ENCODE results near the gene CES2.
A peak's percentile ranks its signal among the peaks of the same experiment; 100 is the strongest.
"Not testable (repeated sequence)": the region's sequence is repeated elsewhere in the genome, so short reads cannot be mapped to it uniquely, and the experiment has no call there.

Gene CES2

DNA sequence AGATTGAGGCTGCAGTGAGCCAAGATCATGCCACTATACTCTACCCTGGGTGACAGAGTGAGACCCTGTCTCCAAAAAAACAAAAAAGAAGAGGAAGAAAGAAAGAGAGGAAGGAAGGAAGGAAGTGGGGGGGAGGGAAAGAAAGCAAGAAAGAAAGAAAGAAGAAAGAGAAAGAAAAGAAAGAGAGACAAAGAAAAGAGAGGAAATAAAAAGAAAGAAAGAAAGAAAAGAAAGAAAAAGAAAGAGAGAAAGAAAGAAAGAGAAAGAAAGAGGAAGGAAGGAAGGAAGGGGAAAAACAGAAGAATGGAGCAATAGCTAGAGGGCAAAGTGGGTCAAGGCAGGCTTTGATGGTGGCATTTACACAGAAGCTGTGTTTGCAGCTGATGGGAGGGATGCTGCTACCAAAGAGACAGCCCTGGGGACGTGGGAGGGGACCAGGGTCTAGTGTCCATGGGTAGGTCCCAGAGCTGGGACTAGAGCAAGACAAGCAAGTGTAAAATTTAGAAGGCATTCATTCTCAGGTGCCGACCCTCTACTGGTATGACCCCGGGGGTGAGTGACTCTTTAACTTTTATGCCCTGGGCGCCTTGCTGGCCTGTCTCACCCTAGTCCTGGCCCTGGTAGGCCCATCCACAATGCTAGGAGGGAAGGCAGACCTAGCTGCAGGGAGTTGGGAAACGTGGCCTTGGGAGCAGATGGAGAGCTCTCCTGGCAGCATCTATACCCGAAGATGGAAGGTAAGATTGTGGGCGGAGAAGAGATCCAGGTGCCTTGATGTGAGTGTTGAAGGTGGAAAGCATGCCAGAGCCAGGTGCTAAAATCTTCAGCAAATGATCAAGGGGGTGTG is 23.8 kb downstream of the CES2 start:
- no peak for DNase-seq

DNA sequence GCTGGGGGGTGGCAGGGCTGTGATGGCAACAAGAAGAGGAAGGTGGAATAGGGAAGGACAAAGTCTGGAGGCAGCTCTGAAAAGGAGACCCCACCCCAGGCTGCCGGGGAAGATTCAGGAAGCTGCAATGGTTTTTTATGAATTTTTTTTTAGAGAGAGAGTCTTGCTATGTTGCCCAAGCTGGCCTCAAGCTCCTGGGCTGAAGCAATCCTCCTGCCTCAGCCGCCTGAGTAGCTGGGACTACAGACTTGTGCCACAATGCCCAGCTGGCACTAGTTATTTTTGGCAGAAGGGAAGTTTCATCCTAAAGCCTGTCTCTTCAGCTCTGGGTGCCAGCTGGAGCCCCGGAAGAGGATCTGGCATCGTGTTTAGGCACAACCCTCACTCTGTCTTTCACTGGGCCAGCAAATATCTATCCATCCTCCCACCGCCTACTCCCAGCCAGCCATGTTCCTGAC is 24.4 kb downstream of the CES2 start:
- no peak for DNase-seq

DNA sequence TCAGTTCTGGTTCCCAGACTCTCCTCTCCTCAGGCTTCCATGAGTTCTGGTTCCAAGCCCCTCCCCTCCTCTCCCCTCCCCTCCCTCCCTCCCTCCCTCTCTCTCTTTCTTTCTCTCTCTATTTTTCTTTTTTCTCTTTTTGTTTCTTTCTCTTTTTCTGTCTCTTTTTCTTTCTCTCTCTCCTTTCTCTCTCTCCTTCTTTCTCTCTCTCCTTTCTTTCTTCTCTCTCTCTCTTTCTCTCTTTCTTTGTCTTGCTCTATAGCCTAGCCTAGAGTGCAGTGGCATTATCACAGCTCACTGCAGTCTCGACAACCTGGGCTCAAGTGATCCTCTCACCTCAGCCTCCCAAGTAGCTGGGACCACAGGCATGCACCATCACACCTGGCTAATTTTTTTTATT is 25.0 kb downstream of the CES2 start:
- DNase-seq: no peak

DNA sequence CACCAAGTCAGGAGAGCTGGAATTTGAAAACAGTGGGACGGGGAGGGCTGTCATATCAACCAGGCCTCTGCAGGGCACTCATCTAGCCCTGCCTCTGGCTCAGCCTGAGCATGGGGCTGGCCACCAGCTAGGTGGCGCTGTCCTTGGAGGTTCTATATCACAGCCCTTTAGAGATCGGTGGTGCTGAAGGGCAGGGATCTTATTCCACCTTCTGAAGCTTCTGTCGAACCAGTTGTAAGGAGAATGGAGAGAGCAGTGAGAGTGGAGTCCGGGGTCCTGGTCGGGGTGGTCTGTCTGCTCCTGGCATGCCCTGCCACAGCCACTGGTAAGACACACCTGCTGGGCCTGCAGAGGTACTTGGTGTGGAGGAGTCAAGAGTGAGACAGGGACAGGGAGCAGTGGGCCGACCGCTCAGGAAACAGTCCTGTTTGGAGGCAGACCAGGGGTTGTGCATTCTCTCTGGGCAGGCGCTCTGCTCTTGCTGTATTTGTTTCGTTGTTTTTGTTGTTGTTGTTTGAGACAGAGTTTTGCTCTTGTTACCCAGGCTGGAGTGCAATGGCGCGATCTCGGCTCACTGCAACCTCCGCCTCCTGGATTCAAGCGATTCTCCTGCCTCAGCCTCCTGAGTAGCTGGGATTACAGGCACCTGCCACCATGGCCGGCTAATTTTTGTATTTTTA is 25.9 kb downstream of the CES2 start, which contains the start of gene CES3:
TSS of gene CES3 (plus strand) at position 202 of the 680 bp plus-strand sequence. CDS start at position 244, 42 bp downstream.
- DNase-seq: peak; percentile 71

DNA sequence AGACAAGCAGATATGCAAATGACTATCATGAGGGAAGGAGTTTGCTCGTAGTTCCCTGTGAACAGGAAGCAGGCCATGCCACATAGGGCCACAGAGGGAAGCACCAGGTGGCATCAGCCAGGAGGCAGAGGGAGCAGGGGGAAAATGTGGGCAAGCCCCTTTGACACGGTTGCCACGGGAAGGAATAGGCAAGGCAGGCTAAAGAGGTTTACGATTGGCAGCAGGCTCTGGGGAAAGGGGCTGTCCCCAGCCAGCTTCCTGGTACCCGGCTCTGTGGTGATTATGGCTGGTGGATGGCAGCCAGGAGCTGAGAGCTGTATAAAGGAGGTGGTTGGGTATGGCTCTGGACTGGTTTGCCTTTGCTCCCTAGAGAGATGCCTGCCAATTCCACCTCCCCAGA is 26.6 kb downstream of the CES2 start:
- no peak for DNase-seq

DNA sequence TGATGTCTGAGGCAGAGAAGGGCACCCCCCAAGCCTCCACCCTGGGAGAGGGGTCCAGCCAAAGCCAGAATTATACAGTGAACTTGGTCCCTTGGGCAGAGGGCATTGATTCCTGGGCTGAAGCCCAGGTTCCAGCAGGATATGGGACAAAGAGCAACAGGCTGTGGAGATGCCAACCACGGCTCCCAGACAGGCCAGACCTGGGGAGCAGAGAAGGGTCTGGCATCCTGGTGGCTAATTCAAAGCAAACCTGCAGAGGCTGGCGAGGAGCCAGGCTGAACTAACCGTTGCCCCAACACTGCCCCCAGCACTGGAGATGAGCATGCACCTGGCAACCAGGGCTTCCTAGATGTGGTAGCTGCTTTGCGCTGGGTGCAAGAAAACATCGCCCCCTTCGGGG is 28.7 kb downstream of the CES2 start:
- no peak for DNase-seq

DNA sequence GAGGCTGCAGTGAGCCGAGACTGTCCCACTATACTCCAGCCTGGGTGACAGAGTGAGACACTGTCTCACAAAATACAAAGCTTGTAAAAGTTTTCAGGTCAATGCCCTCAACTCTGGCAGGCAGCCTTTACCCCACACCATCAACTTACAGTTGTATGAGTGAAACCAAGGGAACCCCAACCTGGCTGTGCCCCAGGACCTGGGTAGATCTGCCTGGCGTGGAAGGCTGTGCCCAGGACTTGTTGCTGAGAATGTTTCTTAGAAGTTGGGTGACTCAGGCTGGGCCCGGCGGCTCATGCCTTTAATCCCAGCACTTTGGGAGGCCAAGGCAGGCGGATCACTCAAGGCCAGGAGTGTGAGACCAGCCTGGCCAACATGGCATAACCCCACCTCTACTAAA is 33.5 kb downstream of the CES2 start:
- DNase-seq: no peak

DNA sequence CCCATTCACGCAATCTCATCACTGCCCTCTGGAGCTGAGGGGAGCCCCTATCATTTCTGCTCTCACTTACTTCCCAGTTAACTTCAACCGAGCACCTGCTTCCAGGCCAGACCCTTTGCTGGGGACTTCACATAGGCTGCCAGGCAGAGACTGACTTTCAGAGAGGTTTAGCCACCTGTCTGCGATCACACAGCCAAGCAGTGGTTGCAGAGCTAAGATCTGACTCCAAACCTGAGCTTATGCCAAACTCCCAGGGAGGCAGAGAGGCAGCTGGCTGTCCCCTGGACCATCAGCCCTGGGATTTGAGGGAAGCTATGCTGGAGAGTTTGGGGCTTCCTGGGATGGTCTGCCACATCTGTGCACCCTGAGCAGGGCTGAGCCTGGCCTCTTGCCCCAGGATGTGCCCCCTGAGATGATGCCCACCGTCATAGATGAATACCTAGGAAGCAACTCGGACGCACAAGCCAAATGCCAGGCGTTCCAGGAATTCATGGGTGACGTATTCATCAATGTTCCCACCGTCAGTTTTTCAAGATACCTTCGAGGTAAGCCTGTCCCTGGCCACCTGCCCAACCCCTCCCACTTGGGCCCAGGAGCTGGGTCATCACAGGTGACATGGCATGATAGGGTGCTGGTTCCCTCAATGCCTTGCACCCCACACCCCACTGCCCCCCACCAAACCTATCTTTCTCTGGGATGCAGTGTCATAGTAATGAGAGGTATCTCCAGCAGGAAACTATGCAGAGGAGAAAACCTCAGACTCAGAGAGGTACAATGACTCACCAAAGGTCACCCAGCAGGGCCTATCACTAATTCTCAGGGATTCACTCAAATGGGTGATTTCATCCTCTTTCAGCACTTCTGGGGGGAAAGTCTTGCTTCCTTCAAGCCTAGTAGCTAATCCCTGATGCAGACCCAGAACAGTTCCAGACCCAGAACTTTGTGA is 35.7 kb downstream of the CES2 start:
- no peak for DNase-seq

DNA sequence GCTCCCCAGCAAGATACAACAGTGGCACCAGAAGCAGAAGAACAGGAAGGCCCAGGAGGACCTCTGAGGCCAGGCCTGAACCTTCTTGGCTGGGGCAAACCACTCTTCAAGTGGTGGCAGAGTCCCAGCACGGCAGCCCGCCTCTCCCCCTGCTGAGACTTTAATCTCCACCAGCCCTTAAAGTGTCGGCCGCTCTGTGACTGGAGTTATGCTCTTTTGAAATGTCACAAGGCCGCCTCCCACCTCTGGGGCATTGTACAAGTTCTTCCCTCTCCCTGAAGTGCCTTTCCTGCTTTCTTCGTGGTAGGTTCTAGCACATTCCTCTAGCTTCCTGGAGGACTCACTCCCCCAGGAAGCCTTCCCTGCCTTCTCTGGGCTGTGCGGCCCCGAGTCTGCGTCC is 37.7 kb downstream of the CES2 start:
- DNase-seq: no peak

DNA sequence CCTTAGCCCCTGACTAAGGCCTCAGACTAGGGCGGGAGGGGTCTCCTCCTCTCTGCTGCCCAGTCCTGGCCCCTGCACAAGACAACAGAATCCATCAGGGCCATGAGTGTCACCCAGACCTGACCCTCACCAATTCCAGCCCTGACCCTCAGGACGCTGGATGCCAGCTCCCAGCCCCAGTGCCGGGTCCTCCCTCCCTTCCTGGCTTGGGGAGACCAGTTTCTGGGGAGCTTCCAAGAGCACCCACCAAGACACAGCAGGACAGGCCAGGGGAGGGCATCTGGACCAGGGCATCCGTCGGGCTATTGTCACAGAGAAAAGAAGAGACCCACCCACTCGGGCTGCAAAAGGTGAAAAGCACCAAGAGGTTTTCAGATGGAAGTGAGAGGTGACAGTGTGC is 38.4 kb downstream of the CES2 start:
- no peak for DNase-seq

DNA sequence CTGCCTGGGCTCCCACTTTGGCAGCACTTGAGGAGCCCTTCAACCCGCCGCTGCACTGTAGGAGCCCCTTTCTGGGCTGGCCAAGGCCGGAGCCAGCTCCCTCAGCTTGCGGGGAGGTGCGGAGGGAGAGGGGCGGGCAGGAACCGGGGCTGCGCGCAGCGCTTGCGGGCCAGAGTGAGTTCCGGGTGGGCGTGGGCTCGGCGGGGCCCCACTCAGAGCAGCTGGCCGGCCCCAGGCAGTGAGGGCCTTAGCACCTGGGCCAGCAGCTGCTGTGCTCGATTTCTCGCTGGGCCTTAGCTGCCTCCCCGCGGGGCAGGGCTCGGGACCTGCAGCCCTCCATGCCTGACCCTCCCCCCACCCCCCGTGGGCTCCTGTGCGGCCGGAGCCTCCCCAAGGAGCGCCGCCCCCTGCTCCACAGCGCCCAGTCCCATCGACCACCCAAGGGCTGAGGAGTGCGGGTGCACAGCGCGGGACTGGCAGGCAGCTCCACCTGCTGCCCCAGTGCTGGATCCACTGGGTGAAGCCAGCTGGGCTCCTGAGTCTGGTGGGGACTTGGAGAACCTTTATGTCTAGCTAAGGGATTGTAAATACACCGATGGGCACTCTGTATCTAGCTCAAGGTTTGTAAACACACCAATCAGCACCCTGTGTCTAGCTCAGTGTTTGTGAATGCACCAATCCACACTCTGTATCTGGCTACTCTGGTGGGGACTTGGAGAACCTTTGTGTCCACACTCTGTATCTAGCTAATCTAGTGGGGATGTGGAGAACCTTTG is 39.0 kb downstream of the CES2 start:
- DNase-seq: not testable (repeated sequence)

DNA sequence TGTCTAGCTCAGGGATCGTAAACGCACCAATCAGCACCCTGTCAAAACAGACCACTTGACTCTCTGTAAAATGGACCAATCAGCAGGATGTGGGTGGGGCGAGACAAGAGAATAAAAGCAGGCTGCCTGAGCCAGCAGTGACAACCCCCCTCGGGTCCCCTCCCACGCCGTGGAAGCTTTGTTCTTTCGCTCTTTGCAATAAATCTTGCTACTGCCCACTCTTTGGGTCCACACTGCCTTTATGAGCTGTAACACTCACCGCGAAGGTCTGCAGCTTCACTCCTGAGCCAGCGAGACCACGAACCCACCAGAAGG is 39.6 kb downstream of the CES2 start:
- DNase-seq: peak; percentile 61

DNA sequence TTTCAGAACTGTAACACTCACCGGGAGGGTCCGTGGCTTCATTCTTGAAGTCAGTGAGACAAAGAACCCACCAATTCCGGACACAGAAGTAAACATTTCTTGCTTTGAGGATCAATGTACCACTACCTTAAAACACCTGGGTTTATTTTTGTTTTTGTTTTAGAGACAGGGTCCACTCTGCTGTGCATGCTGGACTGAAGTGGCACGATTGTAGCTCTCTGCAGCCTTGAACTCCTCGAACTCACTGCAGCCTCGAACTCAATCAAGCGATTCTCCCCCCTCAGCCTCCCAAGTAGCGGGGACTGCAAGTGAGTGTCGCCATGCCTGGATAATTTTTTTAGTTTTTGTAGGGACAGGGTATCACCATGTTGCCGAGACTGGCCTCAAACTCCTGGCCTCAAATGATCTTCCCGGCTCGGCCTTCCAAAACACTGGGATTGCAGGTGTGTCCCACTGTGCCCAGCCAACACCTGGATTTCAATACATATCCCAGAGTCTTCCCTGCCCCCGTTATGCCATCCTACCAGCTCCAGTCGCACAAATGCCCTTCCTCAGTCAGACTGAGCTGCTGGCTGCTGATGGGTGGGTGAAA is 40.1 kb downstream of the CES2 start:
- DNase-seq: no peak

DNA sequence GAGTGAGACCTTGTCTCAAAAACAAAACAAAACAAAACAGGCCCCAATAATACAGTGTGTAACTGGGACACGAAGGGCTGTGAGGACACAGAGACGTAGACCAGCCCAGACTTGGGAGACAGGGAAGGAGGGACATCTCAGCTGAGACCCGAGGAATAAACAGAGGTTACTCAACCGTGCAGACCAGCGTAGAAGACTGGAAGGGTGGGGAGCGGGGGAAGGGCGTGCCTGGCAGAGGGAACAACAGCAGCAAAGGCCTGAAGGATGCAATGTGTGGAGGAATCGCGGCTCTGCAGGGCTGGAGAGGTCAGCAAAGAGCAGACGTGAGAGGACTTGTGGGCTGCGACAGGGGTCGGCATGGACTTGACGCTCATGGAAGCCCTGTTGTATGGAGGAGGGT is 41.4 kb downstream of the CES2 start:
- DNase-seq: no peak

DNA sequence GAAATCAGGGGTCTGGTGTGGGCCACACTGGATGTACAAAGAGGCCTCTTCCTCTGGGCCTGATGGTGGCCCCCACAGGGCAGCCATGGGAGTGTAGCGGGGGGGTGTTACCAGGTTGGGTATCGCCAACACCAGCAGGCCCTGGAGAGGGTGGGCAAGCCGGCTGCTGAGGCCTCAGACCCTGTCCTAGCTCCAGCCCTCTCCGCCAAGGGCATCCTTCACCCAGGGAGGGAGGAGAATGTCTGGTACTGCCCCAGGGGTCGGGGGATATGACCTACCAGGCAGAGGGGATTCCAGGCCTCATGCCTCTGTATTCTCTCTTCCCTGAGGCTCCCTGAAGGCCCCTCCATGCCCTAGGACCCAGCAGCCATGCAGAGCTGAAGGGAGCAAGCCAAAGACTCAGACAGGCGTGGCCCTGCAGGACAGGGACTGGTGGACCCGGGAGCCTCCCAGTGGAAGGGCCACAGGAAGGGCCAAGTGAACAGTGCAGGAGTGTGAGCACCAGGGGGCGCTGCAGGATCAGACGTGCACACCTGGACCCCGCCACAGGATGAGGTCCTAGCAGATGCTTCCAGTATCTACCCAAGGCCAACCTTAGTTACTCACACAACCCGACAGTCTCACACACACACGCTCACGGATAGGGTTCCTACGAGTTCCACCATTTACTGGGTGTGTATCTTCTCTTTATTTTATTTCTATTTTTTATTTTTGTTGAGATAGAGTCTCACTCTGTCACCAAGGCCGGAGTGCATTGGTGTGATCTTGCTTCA is 42.2 kb downstream of the CES2 start:
- peak; percentile 90 for DNase-seq

DNA sequence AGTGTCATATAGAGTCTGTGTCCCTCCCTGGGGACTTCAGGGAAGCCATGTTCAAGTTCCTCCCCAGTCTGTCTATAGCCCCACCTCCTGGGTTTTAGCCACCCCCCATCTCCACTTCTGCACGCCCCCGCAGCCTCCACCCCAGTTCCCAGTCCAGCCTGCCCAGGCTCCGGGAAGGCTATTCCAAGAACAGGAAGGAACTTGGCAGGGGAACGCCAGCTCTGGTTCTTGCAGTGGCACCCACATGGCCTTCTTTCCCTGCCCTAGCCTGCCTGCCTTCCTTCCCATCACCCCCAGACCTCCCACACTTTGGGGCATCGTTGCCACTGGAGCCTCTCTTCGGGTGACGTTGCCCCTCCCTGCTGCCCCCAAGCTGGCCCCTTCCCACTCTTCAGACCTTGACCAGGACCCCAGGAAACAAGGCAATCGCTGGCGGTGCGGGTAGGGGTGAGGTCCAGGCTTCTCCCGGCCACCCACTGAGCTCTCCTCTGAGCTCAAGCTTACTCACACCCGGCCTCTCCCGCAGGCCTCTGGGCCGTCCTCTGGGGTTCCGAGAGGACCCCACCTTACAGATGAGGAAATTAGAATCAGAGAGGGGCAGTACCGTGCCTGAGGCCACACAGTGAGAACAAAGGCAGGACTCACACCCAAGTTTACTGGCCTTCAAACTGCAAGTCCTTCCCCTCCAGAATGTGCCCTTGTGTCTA is 43.8 kb downstream of the CES2 start:
- DNase-seq: no peak

DNA sequence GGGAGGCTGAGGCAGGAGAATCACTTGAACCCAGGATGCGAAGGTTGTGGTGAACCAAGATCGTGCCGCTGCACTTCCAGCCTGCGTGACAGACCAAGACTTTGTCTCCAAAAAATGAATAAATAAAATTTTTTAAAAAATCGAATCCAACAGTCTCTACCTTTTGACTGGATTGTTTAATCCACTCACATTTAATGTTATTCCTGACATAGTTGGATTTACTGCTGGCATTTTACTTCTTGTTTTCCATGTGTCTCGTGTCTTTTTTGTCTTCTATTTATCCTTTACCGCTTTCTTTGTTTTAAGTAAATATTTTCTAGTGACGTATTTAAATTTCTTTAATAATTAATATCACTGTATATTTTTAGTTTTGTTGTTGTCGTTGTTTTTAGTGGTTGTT is 47.7 kb downstream of the CES2 start:
- no peak for DNase-seq

DNA sequence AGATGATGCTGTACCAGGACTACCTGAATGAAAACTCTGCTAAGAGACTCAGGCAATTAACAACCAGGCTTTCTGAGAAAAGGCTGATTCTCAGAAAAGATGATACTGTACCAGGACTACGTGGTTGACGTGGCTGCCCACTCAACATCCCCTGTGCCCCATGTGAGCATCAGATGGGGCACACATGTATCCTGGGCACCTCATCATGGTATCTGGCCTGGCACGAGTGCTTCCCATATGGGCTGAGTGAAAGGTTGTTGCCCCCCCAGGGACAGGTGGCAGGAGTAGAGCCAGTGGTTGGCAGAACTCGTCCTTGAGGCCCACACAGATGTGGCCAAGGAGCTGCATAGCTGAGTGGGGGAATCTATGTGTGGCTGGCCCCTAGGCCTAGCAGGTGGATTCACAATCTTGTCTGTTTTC is 49.6 kb downstream of the CES2 start:
- peak; percentile 79 for DNase-seq

DNA sequence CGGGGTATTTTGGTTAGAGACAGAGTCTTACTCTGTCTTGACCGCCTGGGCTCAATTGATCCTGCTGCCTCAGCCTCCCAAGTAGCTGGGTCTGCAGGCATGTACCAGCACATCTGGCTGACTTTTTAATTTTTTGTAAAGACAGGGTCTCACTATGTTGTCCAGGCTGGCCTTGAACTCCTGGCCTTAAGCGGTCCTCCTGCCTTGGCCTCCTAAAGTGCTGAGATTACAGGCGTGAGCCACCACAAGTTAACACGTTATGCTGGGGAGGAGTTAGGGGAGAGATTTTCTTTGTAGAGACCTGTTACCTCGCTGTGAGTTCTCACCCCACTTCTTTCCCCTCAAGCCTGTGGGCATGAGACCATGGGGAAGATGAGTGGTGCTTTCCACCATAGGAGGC is 51.2 kb downstream of the CES2 start:
- no peak for DNase-seq

DNA sequence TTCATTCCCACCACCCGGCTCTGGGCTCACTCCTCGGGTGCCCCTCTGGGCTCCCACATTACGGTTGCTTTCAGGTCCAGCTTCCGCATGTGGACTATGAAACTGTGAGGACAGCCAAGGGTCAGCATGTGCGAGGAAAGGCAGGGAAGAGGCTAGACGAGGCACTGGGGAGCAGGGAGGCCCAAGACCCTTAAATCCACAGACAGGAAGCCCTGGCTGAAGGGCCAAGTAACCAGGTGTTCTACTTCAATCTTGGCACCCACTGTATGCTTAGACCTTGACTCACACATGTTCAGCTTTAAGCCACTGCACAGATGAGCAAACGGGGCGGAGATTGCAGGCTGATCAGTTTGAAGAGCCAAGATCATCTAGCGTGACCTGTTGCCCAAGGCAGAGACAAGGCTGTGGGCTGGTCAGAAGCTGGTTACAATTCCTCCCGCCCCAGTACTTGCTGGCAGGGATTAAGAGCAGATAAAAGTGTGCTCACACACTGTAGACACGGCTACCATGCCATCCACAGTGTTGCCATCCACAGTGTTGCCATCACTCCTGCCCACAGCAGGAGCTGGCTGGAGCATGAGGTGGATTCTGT is 53.0 kb downstream of the CES2 start, which contains the start of gene CES4A:
TSS of gene CES4A (plus strand) at position 393 of the 592 bp plus-strand sequence. CDS start at position 577, 184 bp downstream.
- no peak for DNase-seq
